WTC11 (cell line): ENCODE results near the gene TPRG1L. TPM values are rescaled to one million over a fixed set of nuclear protein-coding genes. Genes with fewer than 3 reads are reported as not detected.

Experiments used
- ATAC-seq: fragments of 200-7000 bp; cut with Tn5 transposase; 2 replicates; pipeline ENCODE4 v1.10.0; 2021; ENCODE audit warnings: mild to moderate bottlenecking, moderate library complexity
- CTCF ChIA-PET: fragments of 300-600 bp; sonication (Branson Sonifier 250); formaldehyde crosslinking; loops from one replicate; lab custom pipeline; 2021; ENCODE audit warnings: antibody characterized with exemption; lab: Charles Lee
- POLR2A ChIA-PET: fragments of 350-600 bp; sonication (Branson Sonifier 250); formaldehyde crosslinking; loops from one replicate; lab custom pipeline; 2021; ENCODE audit warnings: antibody characterized with exemption; lab: Charles Lee
- DNase-seq: peaks from one replicate; pipeline ENCODE4 v3.0.0; 2021; ENCODE audit warnings: low spot score
- H3K27ac Mint-ChIP-seq: 2 replicates; pipeline ENCODE4 v1.8.0; 2021; ENCODE audit warnings: mixed read lengths
- H3K27me3 Mint-ChIP-seq: 2 replicates; pipeline ENCODE4 v1.8.0; 2021; ENCODE audit warnings: low read depth, mild to moderate bottlenecking, moderate library complexity, mixed read lengths
- H3K36me3 Mint-ChIP-seq: 2 replicates; pipeline ENCODE4 v1.8.0; 2021; ENCODE audit warnings: mixed read lengths
- H3K4me1 Mint-ChIP-seq: 2 replicates; pipeline ENCODE4 v1.8.0; 2022; ENCODE audit warnings: mixed read lengths
- H3K4me3 Mint-ChIP-seq: 2 replicates; pipeline ENCODE4 v1.8.0; 2021; ENCODE audit warnings: mild to moderate bottlenecking, moderate library complexity, mixed read lengths
- H3K9me3 Mint-ChIP-seq: 2 replicates; pipeline ENCODE4 v1.8.0; 2021; ENCODE audit warnings: mixed read lengths
- IRF2 ChIP-seq: sonication (generic); formaldehyde crosslinking; IDR thresholded peaks from 2 replicates; pipeline ENCODE4 v1.8.0; 2022; ENCODE audit warnings: low read depth, missing genetic modification reagents, borderline replicate concordance
- NFYB ChIP-seq: sonication (generic); formaldehyde crosslinking; conservative IDR thresholded peaks from 2 replicates; pipeline ENCODE4 v1.8.0; 2022; ENCODE audit warnings: low read depth, missing genetic modification reagents
- NR3C1 ChIP-seq: sonication (generic); formaldehyde crosslinking; conservative IDR thresholded peaks from 2 replicates; pipeline ENCODE4 v1.8.1; 2023; ENCODE audit warnings: low read depth, mild to moderate bottlenecking, missing genetic modification reagents
- SMAD4 ChIP-seq: sonication (generic); formaldehyde crosslinking; IDR thresholded peaks from 2 replicates; pipeline ENCODE4 v1.8.0; 2022; ENCODE audit warnings: mild to moderate bottlenecking, missing genetic modification reagents
- SP1 ChIP-seq: sonication (generic); formaldehyde crosslinking; conservative IDR thresholded peaks from 2 replicates; pipeline ENCODE4 v1.8.1; 2022; ENCODE audit warnings: missing genetic modification reagents
- ZNF219 ChIP-seq: sonication (generic); formaldehyde crosslinking; IDR thresholded peaks from 2 replicates; pipeline ENCODE4 v1.8.0; 2023; ENCODE audit warnings: missing genetic modification reagents, mild to moderate bottlenecking, borderline replicate concordance
- ZNF263 ChIP-seq: sonication (generic); formaldehyde crosslinking; IDR thresholded peaks from 2 replicates; pipeline ENCODE4 v1.8.1; 2022; ENCODE audit warnings: low read depth, mild to moderate bottlenecking, moderate library complexity, missing genetic modification reagents
- ZNF671 ChIP-seq: fragments of 250-450 bp; sonication (Bioruptor Pico); IDR thresholded peaks from 2 replicates; pipeline ENCODE4 v1.8.0; 2021; ENCODE audit warnings: mild to moderate bottlenecking
- total RNA-seq: library from RNA; stranded (reverse); gene quantifications from 3 replicates; pipeline ENCODE4 v1.2.3, GENCODE V29; 2021
- TF ChIP-seq, protein P1 (sequence below): fragments of 250-450 bp; sonication (Bioruptor Pico); IDR thresholded peaks from 2 replicates; pipeline ENCODE4 v1.9.0; 2021; ENCODE audit warnings: mild to moderate bottlenecking, borderline replicate concordance
- TF ChIP-seq, protein P2 (sequence below): fragments of 250-450 bp; sonication (Bioruptor Pico); IDR thresholded peaks from 2 replicates; pipeline ENCODE4 v1.8.0; 2021; ENCODE audit warnings: mild to moderate bottlenecking
- TF ChIP-seq, protein P3 (sequence below): sonication (generic); formaldehyde crosslinking; IDR thresholded peaks from 2 replicates; pipeline ENCODE4 v1.8.1; 2023; ENCODE audit warnings: mild to moderate bottlenecking, missing genetic modification reagents, moderate library complexity
- TF ChIP-seq, protein P4 (sequence below): sonication (generic); formaldehyde crosslinking; IDR thresholded peaks from 2 replicates; pipeline ENCODE4 v1.8.0; 2023; ENCODE audit warnings: missing genetic modification reagents, mild to moderate bottlenecking, borderline replicate concordance

Gene TPRG1L
- total RNA-seq, 1 experiment from 2014 or later: 20.9 TPM

DNA sequence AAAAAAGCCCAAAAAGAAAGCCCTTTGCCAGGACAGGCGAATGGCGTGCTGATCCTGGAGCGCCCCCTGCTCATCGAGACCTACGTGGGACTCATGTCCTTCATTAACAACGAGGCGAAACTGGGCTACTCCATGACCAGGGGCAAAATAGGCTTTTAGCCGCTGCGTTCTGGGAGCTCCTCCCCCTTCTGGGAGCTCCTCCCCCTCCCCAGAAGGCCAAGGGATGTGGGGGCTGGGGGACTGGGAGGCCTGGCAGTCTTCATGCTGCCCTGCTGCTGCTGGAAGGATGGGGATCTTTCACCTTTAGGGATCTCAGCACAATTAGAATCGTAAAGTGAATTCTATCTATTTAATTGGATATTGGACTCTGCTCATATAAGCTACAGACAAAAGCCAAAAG is 3.6 kb downstream of the TPRG1L start:
- H3K9me3 Mint-ChIP-seq: no peaks in the 10 kb centered on the region
- DNase-seq (peak; percentile 4), ATAC-seq (no peak)
- peaks cover 19% of the 10 kb centered on the region for H3K36me3 Mint-ChIP-seq
- POLR2A ChIA-PET: no interaction called here
- CTCF ChIA-PET: interaction anchor here (0.6 to 5.0 kb wide), 5 partner anchors 9 to 96 kb away, joined by 3 to 24 read pairs (median 4); partner anchors contain the start of gene TP73
- H3K27ac Mint-ChIP-seq: no peak overlapping the region
- no peaks in the 10 kb centered on the region; the same call in 1 of the 2 replicates for H3K27me3 Mint-ChIP-seq
- H3K4me3 Mint-ChIP-seq: no peak overlapping the region
- H3K4me1 Mint-ChIP-seq: peaks cover 12% of the 10 kb centered on the region
- TF ChIP-seq ZNF263 (CRISPR knock-in tag) (no peak), SMAD4 (CRISPR knock-in tag) (no peak)

DNA sequence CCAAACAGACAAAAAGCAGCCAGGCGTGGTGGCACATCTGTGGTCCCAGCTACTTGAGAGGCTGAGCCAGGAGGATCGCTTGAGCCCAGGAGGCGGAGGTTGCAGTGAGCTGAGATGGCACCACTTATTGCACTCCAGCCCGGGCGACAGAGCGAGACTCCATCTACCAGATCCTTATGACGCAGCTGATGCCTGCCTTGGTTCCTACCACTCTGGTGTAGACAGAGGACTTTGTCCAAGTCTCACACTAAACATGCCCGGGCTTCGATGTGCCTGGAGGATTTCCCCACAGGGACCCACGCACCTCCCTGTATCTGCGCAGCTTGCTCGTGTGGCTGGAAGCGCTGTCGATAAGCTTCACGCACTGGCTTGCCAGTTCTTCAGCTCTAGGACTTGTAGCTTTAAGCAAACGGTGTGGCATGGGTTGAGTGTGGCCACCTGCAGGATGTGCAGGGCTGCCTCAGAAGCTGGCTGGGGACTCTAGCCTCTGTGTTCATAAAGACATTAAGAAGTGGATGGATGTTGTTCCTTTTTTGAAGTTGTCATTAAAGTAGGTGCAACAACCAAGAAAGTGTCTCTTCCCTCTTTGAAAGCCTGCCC is 4.8 kb downstream of the TPRG1L start:
- no peaks in the 10 kb centered on the region for H3K27me3 Mint-ChIP-seq
- peaks cover 22% of the 10 kb centered on the region for H3K36me3 Mint-ChIP-seq
- peak; percentile 4 for DNase-seq
- CTCF ChIA-PET: interaction anchor here (1.0 to 5.0 kb wide), 6 partner anchors 11 to 139 kb away, joined by 3 to 24 read pairs (median 6); partner anchors contain the start of gene TP73
- H3K27ac Mint-ChIP-seq: no peak overlapping the region
- H3K4me3 Mint-ChIP-seq: no peak overlapping the region
- POLR2A ChIA-PET: no interaction called here
- 0 out of 2 replicates have a peak, but pooled peaks cover 6% of the 10 kb centered on the region for H3K4me1 Mint-ChIP-seq
- no peaks in the 10 kb centered on the region for H3K9me3 Mint-ChIP-seq
- no peak for TF ChIP-seq IRF2 (CRISPR knock-in tag)
- no peak for ATAC-seq

DNA sequence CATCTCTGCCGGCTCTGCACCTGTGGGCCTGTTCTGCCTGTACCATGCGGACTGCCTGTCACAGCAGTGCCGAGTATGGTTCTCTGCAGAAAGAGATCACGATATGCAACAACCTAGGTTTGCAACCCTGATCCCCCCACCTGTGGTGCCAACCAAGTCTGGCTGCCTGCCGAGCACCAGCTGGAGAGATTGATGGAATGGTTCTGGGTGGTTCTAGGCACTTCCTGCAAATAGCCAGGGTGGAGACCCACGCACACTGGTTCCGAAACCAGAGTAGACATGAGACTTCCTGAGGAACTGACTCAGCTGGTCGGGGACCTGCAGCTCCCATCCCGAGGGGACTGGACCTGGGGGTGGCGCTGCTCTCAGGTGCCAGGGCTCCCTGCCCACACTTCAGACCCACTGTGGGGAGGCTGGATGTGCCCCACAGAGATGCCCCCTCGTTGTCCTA is 5.4 kb downstream of the TPRG1L start:
- TF ChIP-seq NFYB (no peak), ZNF263 (CRISPR knock-in tag) (no peak), ZNF671 (no peak), NR3C1 (CRISPR knock-in tag) (no peak)
- TF ChIP-seq, protein P1, sequence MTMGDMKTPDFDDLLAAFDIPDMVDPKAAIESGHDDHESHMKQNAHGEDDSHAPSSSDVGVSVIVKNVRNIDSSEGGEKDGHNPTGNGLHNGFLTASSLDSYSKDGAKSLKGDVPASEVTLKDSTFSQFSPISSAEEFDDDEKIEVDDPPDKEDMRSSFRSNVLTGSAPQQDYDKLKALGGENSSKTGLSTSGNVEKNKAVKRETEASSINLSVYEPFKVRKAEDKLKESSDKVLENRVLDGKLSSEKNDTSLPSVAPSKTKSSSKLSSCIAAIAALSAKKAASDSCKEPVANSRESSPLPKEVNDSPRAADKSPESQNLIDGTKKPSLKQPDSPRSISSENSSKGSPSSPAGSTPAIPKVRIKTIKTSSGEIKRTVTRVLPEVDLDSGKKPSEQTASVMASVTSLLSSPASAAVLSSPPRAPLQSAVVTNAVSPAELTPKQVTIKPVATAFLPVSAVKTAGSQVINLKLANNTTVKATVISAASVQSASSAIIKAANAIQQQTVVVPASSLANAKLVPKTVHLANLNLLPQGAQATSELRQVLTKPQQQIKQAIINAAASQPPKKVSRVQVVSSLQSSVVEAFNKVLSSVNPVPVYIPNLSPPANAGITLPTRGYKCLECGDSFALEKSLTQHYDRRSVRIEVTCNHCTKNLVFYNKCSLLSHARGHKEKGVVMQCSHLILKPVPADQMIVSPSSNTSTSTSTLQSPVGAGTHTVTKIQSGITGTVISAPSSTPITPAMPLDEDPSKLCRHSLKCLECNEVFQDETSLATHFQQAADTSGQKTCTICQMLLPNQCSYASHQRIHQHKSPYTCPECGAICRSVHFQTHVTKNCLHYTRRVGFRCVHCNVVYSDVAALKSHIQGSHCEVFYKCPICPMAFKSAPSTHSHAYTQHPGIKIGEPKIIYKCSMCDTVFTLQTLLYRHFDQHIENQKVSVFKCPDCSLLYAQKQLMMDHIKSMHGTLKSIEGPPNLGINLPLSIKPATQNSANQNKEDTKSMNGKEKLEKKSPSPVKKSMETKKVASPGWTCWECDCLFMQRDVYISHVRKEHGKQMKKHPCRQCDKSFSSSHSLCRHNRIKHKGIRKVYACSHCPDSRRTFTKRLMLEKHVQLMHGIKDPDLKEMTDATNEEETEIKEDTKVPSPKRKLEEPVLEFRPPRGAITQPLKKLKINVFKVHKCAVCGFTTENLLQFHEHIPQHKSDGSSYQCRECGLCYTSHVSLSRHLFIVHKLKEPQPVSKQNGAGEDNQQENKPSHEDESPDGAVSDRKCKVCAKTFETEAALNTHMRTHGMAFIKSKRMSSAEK (CRISPR knock-in tag): no peak
- TF ChIP-seq, protein P2, sequence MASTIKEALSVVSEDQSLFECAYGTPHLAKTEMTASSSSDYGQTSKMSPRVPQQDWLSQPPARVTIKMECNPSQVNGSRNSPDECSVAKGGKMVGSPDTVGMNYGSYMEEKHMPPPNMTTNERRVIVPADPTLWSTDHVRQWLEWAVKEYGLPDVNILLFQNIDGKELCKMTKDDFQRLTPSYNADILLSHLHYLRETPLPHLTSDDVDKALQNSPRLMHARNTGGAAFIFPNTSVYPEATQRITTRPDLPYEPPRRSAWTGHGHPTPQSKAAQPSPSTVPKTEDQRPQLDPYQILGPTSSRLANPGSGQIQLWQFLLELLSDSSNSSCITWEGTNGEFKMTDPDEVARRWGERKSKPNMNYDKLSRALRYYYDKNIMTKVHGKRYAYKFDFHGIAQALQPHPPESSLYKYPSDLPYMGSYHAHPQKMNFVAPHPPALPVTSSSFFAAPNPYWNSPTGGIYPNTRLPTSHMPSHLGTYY: no peak
- TF ChIP-seq, protein P3, sequence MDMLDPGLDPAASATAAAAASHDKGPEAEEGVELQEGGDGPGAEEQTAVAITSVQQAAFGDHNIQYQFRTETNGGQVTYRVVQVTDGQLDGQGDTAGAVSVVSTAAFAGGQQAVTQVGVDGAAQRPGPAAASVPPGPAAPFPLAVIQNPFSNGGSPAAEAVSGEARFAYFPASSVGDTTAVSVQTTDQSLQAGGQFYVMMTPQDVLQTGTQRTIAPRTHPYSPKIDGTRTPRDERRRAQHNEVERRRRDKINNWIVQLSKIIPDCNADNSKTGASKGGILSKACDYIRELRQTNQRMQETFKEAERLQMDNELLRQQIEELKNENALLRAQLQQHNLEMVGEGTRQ (CRISPR knock-in tag): no peak
- TF ChIP-seq, all 79 proteins: peak for 0
- Mint-ChIP-seq H3K27me3 (no peaks in the 10 kb centered on the region), H3K27ac (no peak overlapping the region), H3K4me1 (0 out of 2 replicates have a peak, but pooled peaks cover 6% of the 10 kb centered on the region), H3K36me3 (peaks cover 23% of the 10 kb centered on the region), H3K9me3 (no peaks in the 10 kb centered on the region), H3K4me3 (no peak overlapping the region)
- CTCF ChIA-PET: interaction anchor here (1.0 to 5.0 kb wide), 5 partner anchors 11 to 139 kb away, joined by 3 to 24 read pairs (median 8); no protein-coding TSS in a partner anchor
- POLR2A ChIA-PET: no interaction called here
- ATAC-seq (no peak), DNase-seq (no peak)

DNA sequence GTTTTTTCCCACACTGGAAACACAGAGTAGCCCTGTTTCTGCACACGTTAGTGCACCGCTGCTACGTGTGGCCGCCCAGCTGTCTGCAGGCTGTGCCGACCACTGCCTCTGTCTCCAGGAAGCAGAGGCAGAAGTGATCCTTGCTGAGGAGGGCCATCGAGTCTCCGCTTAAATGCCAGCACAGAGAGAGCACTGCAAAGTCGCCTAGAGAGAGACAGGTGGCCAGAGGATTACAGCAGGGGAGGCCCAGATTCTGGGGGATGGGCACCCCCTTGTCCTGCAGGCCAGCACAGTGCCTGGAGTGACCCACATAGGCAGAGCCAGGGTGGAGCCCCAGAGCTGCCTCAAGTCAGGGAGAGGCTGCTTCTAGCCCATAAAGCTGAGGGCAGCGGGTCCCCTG is 6.1 kb downstream of the TPRG1L start:
- Mint-ChIP-seq H3K27ac (no peak overlapping the region), H3K4me3 (no peak overlapping the region)
- POLR2A ChIA-PET: no interaction called here
- TF ChIP-seq, protein P4, sequence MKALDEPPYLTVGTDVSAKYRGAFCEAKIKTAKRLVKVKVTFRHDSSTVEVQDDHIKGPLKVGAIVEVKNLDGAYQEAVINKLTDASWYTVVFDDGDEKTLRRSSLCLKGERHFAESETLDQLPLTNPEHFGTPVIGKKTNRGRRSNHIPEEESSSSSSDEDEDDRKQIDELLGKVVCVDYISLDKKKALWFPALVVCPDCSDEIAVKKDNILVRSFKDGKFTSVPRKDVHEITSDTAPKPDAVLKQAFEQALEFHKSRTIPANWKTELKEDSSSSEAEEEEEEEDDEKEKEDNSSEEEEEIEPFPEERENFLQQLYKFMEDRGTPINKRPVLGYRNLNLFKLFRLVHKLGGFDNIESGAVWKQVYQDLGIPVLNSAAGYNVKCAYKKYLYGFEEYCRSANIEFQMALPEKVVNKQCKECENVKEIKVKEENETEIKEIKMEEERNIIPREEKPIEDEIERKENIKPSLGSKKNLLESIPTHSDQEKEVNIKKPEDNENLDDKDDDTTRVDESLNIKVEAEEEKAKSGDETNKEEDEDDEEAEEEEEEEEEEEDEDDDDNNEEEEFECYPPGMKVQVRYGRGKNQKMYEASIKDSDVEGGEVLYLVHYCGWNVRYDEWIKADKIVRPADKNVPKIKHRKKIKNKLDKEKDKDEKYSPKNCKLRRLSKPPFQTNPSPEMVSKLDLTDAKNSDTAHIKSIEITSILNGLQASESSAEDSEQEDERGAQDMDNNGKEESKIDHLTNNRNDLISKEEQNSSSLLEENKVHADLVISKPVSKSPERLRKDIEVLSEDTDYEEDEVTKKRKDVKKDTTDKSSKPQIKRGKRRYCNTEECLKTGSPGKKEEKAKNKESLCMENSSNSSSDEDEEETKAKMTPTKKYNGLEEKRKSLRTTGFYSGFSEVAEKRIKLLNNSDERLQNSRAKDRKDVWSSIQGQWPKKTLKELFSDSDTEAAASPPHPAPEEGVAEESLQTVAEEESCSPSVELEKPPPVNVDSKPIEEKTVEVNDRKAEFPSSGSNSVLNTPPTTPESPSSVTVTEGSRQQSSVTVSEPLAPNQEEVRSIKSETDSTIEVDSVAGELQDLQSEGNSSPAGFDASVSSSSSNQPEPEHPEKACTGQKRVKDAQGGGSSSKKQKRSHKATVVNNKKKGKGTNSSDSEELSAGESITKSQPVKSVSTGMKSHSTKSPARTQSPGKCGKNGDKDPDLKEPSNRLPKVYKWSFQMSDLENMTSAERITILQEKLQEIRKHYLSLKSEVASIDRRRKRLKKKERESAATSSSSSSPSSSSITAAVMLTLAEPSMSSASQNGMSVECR (CRISPR knock-in tag): no peak
- TF ChIP-seq ZNF219 (CRISPR knock-in tag) (no peak), SP1 (CRISPR knock-in tag) (no peak)

More for the DNA sequence above, 6.1 kb downstream of the TPRG1L start:
- Mint-ChIP-seq H3K4me1 (0 out of 2 replicates have a peak, but pooled peaks cover 2% of the 10 kb centered on the region), H3K9me3 (no peaks in the 10 kb centered on the region), H3K27me3 (no peaks in the 10 kb centered on the region), H3K36me3 (peaks cover 26% of the 10 kb centered on the region)
- CTCF ChIA-PET: interaction anchor here (1.1 to 5.0 kb wide), 6 partner anchors 12 to 178 kb away, joined by 3 to 24 read pairs (median 6); no protein-coding TSS in a partner anchor
- ATAC-seq: no peak
- DNase-seq: no peak
